Measurements from ENCODE around the gene BCOR.

The BCOR gene

GRCh38 chrX:40102393-40103381 lies 4.9 kb upstream of the BCOR start:
- H3K9ac ChIP-seq (ENCODE audit: low read length): peak overlapping the region; percentile 39
- peak overlapping the region; percentile 81 for H3K4me3 ChIP-seq (ENCODE audit: low read length)
- H3K27ac ChIP-seq (ENCODE audit: low read length): no peak overlapping the region
- H3K4me1 ChIP-seq (ENCODE audit: control insufficient read depth, low read depth, low read length): peaks cover 57% of the 10 kb centered on the region
- H3K9me3 ChIP-seq (ENCODE audit: control insufficient read depth, low read depth, low read length): no peaks in the 10 kb centered on the region
- no peaks in the 10 kb centered on the region for H3K36me3 ChIP-seq (ENCODE audit: control insufficient read depth, low read depth, low read length)
- peaks cover 82% of the 10 kb centered on the region for H3K27me3 ChIP-seq (ENCODE audit: control insufficient read depth, insufficient read depth, low read length)

- H3K36me3 ChIP-seq (ENCODE audit: control insufficient read depth, low read depth, low read length): no peaks in the 10 kb centered on the region
- no peak overlapping the region for H3K9ac ChIP-seq (ENCODE audit: low read length)
- peaks cover 52% of the 10 kb centered on the region for H3K4me1 ChIP-seq (ENCODE audit: control insufficient read depth, low read depth, low read length)
- peaks cover 71% of the 10 kb centered on the region for H3K27me3 ChIP-seq (ENCODE audit: control insufficient read depth, insufficient read depth, low read length)
- H3K4me3 ChIP-seq (ENCODE audit: low read length): peak overlapping the region; percentile 81
- H3K27ac ChIP-seq (ENCODE audit: low read length): no peak overlapping the region
- H3K9me3 ChIP-seq (ENCODE audit: control insufficient read depth, low read depth, low read length): no peaks in the 10 kb centered on the region
Measured at GRCh38 chrX:40101430-40101802, 3.7 kb upstream of the BCOR start.

- Histone ChIP-seq H3K27ac (ENCODE audit: low read length) (no peak overlapping the region), H3K4me1 (ENCODE audit: control insufficient read depth, low read depth, low read length) (peaks cover 52% of the 10 kb centered on the region), H3K9me3 (ENCODE audit: control insufficient read depth, low read depth, low read length) (no peaks in the 10 kb centered on the region), H3K9ac (ENCODE audit: low read length) (no peak overlapping the region), H3K4me3 (ENCODE audit: low read length) (peak overlapping the region; percentile 81), H3K36me3 (ENCODE audit: control insufficient read depth, low read depth, low read length) (no peaks in the 10 kb centered on the region), H3K27me3 (ENCODE audit: control insufficient read depth, insufficient read depth, low read length) (peaks cover 74% of the 10 kb centered on the region)
Measured at GRCh38 chrX:40100537-40101429, 3.0 kb upstream of the BCOR start.

- H3K4me3 ChIP-seq (ENCODE audit: low read length): peak overlapping the region; percentile 81
Measured at GRCh38 chrX:40100141-40100536, 2.4 kb upstream of the BCOR start.

GRCh38 chrX:40099055-40099958 lies 1.5 kb upstream of the BCOR start:
- Histone ChIP-seq H3K9me3 (ENCODE audit: control insufficient read depth, low read depth, low read length) (no peaks in the 10 kb centered on the region), H3K9ac (ENCODE audit: low read length) (no peak overlapping the region), H3K4me1 (ENCODE audit: control insufficient read depth, low read depth, low read length) (peaks cover 50% of the 10 kb centered on the region), H3K27me3 (ENCODE audit: control insufficient read depth, insufficient read depth, low read length) (peaks cover 73% of the 10 kb centered on the region), H3K4me3 (ENCODE audit: low read length) (peak overlapping the region; percentile 81), H3K27ac (ENCODE audit: low read length) (no peak overlapping the region), H3K36me3 (ENCODE audit: control insufficient read depth, low read depth, low read length) (no peaks in the 10 kb centered on the region)

More at GRCh38 chrX:40100141-40100536, 2.4 kb upstream of the BCOR start:
- no peak overlapping the region for H3K27ac ChIP-seq (ENCODE audit: low read length)
- no peaks in the 10 kb centered on the region for H3K36me3 ChIP-seq (ENCODE audit: control insufficient read depth, low read depth, low read length)
- H3K9me3 ChIP-seq (ENCODE audit: control insufficient read depth, low read depth, low read length): no peaks in the 10 kb centered on the region
- H3K9ac ChIP-seq (ENCODE audit: low read length): no peak overlapping the region
- H3K27me3 ChIP-seq (ENCODE audit: control insufficient read depth, insufficient read depth, low read length): peaks cover 74% of the 10 kb centered on the region
- peaks cover 52% of the 10 kb centered on the region for H3K4me1 ChIP-seq (ENCODE audit: control insufficient read depth, low read depth, low read length)

- H3K36me3 ChIP-seq (ENCODE audit: control insufficient read depth, low read depth, low read length): no peaks in the 10 kb centered on the region
- peaks cover 46% of the 10 kb centered on the region for H3K4me1 ChIP-seq (ENCODE audit: control insufficient read depth, low read depth, low read length)
- H3K27me3 ChIP-seq (ENCODE audit: control insufficient read depth, insufficient read depth, low read length): peaks cover 73% of the 10 kb centered on the region
- H3K9me3 ChIP-seq (ENCODE audit: control insufficient read depth, low read depth, low read length): no peaks in the 10 kb centered on the region
- peak overlapping the region; percentile 61 for H3K4me3 ChIP-seq (ENCODE audit: low read length)
- H3K27ac ChIP-seq (ENCODE audit: low read length): no peak overlapping the region
- no peak overlapping the region for H3K9ac ChIP-seq (ENCODE audit: low read length)
Measured at GRCh38 chrX:40098264-40099054, 701 bp upstream of the BCOR start.

GRCh38 chrX:40097141-40097503 lies 636 bp downstream of the BCOR start:
- no peak overlapping the region for H3K27ac ChIP-seq (ENCODE audit: low read length)

GRCh38 chrX:40096395-40097091 lies 1.2 kb downstream of the BCOR start:
- Histone ChIP-seq H3K9ac (ENCODE audit: low read length) (peak overlapping the region; percentile 73), H3K27ac (ENCODE audit: low read length) (no peak overlapping the region), H3K27me3 (ENCODE audit: control insufficient read depth, insufficient read depth, low read length) (peaks cover 70% of the 10 kb centered on the region), H3K9me3 (ENCODE audit: control insufficient read depth, low read depth, low read length) (no peaks in the 10 kb centered on the region), H3K4me3 (ENCODE audit: low read length) (peak overlapping the region; percentile 76), H3K4me1 (ENCODE audit: control insufficient read depth, low read depth, low read length) (peaks cover 40% of the 10 kb centered on the region), H3K36me3 (ENCODE audit: control insufficient read depth, low read depth, low read length) (no peaks in the 10 kb centered on the region)

More at GRCh38 chrX:40097141-40097503, 636 bp downstream of the BCOR start:
- H3K27me3 ChIP-seq (ENCODE audit: control insufficient read depth, insufficient read depth, low read length): peaks cover 71% of the 10 kb centered on the region
- H3K4me1 ChIP-seq (ENCODE audit: control insufficient read depth, low read depth, low read length): peaks cover 46% of the 10 kb centered on the region
- H3K36me3 ChIP-seq (ENCODE audit: control insufficient read depth, low read depth, low read length): no peaks in the 10 kb centered on the region
- H3K4me3 ChIP-seq (ENCODE audit: low read length): peak overlapping the region; percentile 76
- no peaks in the 10 kb centered on the region for H3K9me3 ChIP-seq (ENCODE audit: control insufficient read depth, low read depth, low read length)
- H3K9ac ChIP-seq (ENCODE audit: low read length): no peak overlapping the region

- no peak overlapping the region for H3K27ac ChIP-seq (ENCODE audit: low read length)
- no peaks in the 10 kb centered on the region for H3K9me3 ChIP-seq (ENCODE audit: control insufficient read depth, low read depth, low read length)
Measured at GRCh38 chrX:40095583-40096394, 2.0 kb downstream of the BCOR start.

More at GRCh38 chrX:40095583-40096394, 2.0 kb downstream of the BCOR start:
- H3K4me1 ChIP-seq (ENCODE audit: control insufficient read depth, low read depth, low read length): peaks cover 33% of the 10 kb centered on the region
- peaks cover 70% of the 10 kb centered on the region for H3K27me3 ChIP-seq (ENCODE audit: control insufficient read depth, insufficient read depth, low read length)
- peak overlapping the region; percentile 73 for H3K9ac ChIP-seq (ENCODE audit: low read length)
- no peaks in the 10 kb centered on the region for H3K36me3 ChIP-seq (ENCODE audit: control insufficient read depth, low read depth, low read length)
- peak overlapping the region; percentile 76 for H3K4me3 ChIP-seq (ENCODE audit: low read length)
